ENCODE results near the gene CDH6.

The CDH6 gene

GRCh38 chr5:31271567-31271966, 78.1 kb downstream of the CDH6 start:
- no peak overlapping the region for H3K9ac ChIP-seq (ENCODE audit: low read depth, low read length, poor library complexity, severe bottlenecking)
- H3K4me2 ChIP-seq (ENCODE audit: low read depth, low read length, poor library complexity, severe bottlenecking): no peak overlapping the region
- H3K36me3 ChIP-seq (ENCODE audit: insufficient read depth, low read length): no peaks in the 10 kb centered on the region
- no peaks in the 10 kb centered on the region for H3K79me2 ChIP-seq (ENCODE audit: insufficient read depth, low read length)
- no peak overlapping the region for H3K4me3 ChIP-seq (ENCODE audit: low read length, poor library complexity, severe bottlenecking)
- H3K4me1 ChIP-seq (ENCODE audit: insufficient read depth, low read length, poor library complexity, severe bottlenecking): no peaks in the 10 kb centered on the region
- H3K9me2 ChIP-seq (replicated peaks; ENCODE audit: low read depth, low read length): no peaks in the 10 kb centered on the region
- no peaks in the 10 kb centered on the region for H4K20me1 ChIP-seq (ENCODE audit: insufficient read depth, low read length, poor library complexity, severe bottlenecking)
- H2AFZ ChIP-seq (ENCODE audit: low read length): no peak overlapping the region
- H3K27me3 ChIP-seq (ENCODE audit: insufficient read depth, low read length, poor library complexity, severe bottlenecking): no peaks in the 10 kb centered on the region
- H3F3A ChIP-seq (ENCODE audit: low read depth): no peaks in the 10 kb centered on the region
- TF ChIP-seq CTCF (conservative IDR thresholded peaks at IDR 0.05; ENCODE audit: low read length): no peak
- no peak for TF ChIP-seq EZH2phosphoT487 (IDR thresholded peaks at IDR 0.05; ENCODE audit: borderline replicate concordance)
- H3K9me3 ChIP-seq (ENCODE audit: insufficient read depth, low read depth, low read length): no peaks in the 10 kb centered on the region

- no peaks in the 10 kb centered on the region for H3K36me3 ChIP-seq (ENCODE audit: insufficient read depth, low read length)
- no peaks in the 10 kb centered on the region for H3K9me2 ChIP-seq (replicated peaks; ENCODE audit: low read depth, low read length)
- H3F3A ChIP-seq (ENCODE audit: low read depth): no peaks in the 10 kb centered on the region
- H4K20me1 ChIP-seq (ENCODE audit: insufficient read depth, low read length, poor library complexity, severe bottlenecking): no peaks in the 10 kb centered on the region
- no peaks in the 10 kb centered on the region for H3K79me2 ChIP-seq (ENCODE audit: insufficient read depth, low read length)
- H3K4me1 ChIP-seq (ENCODE audit: insufficient read depth, low read length, poor library complexity, severe bottlenecking): no peaks in the 10 kb centered on the region
- no peak overlapping the region for H2AFZ ChIP-seq (ENCODE audit: low read length)
- no peak overlapping the region for H3K9ac ChIP-seq (ENCODE audit: low read depth, low read length, poor library complexity, severe bottlenecking)
- H3K27me3 ChIP-seq (ENCODE audit: insufficient read depth, low read length, poor library complexity, severe bottlenecking): no peaks in the 10 kb centered on the region
- H3K4me2 ChIP-seq (ENCODE audit: low read depth, low read length, poor library complexity, severe bottlenecking): no peak overlapping the region
- no peak overlapping the region for H3K4me3 ChIP-seq (ENCODE audit: low read length, poor library complexity, severe bottlenecking)
- TF ChIP-seq EZH2phosphoT487 (IDR thresholded peaks at IDR 0.05; ENCODE audit: borderline replicate concordance): no peak
- no peaks in the 10 kb centered on the region for H3K9me3 ChIP-seq (ENCODE audit: insufficient read depth, low read depth, low read length)
Observed at GRCh38 chr5:31273161-31273560, 79.7 kb downstream of the CDH6 start.

- H3K4me2 ChIP-seq (ENCODE audit: low read depth, low read length, poor library complexity, severe bottlenecking): peak overlapping the region; percentile 11
- H3K9me2 ChIP-seq (replicated peaks; ENCODE audit: low read depth, low read length): no peaks in the 10 kb centered on the region
- TF ChIP-seq EZH2phosphoT487 (IDR thresholded peaks at IDR 0.05; ENCODE audit: borderline replicate concordance) (no peak), CTCF (conservative IDR thresholded peaks at IDR 0.05; ENCODE audit: low read length) (no peak)
- no peak overlapping the region for H3K9ac ChIP-seq (ENCODE audit: low read depth, low read length, poor library complexity, severe bottlenecking)
- H3K4me3 ChIP-seq (ENCODE audit: low read length, poor library complexity, severe bottlenecking): no peak overlapping the region
- H4K20me1 ChIP-seq (ENCODE audit: insufficient read depth, low read length, poor library complexity, severe bottlenecking): no peaks in the 10 kb centered on the region
- no peaks in the 10 kb centered on the region for H3K4me1 ChIP-seq (ENCODE audit: insufficient read depth, low read length, poor library complexity, severe bottlenecking)
- no peaks in the 10 kb centered on the region for H3F3A ChIP-seq (ENCODE audit: low read depth)
- peak overlapping the region; percentile 47; the same call in 1 of the 2 replicates for H2AFZ ChIP-seq (ENCODE audit: low read length)
- no peaks in the 10 kb centered on the region for H3K79me2 ChIP-seq (ENCODE audit: insufficient read depth, low read length)
- no peaks in the 10 kb centered on the region for H3K9me3 ChIP-seq (ENCODE audit: insufficient read depth, low read depth, low read length)
- H3K27me3 ChIP-seq (ENCODE audit: insufficient read depth, low read length, poor library complexity, severe bottlenecking): no peaks in the 10 kb centered on the region
- H3K36me3 ChIP-seq (ENCODE audit: insufficient read depth, low read length): no peaks in the 10 kb centered on the region
Observed at GRCh38 chr5:31273631-31274378, 80.3 kb downstream of the CDH6 start.

GRCh38 chr5:31280210-31280609, 86.7 kb downstream of the CDH6 start:
- Histone ChIP-seq H3K9me2 (replicated peaks; ENCODE audit: low read depth, low read length) (no peaks in the 10 kb centered on the region), H3F3A (ENCODE audit: low read depth) (no peaks in the 10 kb centered on the region), H3K4me2 (ENCODE audit: low read depth, low read length, poor library complexity, severe bottlenecking) (no peak overlapping the region), H3K4me3 (ENCODE audit: low read length, poor library complexity, severe bottlenecking) (no peak overlapping the region), H4K20me1 (ENCODE audit: insufficient read depth, low read length, poor library complexity, severe bottlenecking) (no peaks in the 10 kb centered on the region), H3K9ac (ENCODE audit: low read depth, low read length, poor library complexity, severe bottlenecking) (no peak overlapping the region), H3K9me3 (ENCODE audit: insufficient read depth, low read depth, low read length) (no peaks in the 10 kb centered on the region), H3K4me1 (ENCODE audit: insufficient read depth, low read length, poor library complexity, severe bottlenecking) (no peaks in the 10 kb centered on the region), H3K36me3 (ENCODE audit: insufficient read depth, low read length) (no peaks in the 10 kb centered on the region), H3K79me2 (ENCODE audit: insufficient read depth, low read length) (no peaks in the 10 kb centered on the region), H3K27me3 (ENCODE audit: insufficient read depth, low read length, poor library complexity, severe bottlenecking) (no peaks in the 10 kb centered on the region), H2AFZ (ENCODE audit: low read length) (no peak overlapping the region)
- TF ChIP-seq CTCF (conservative IDR thresholded peaks at IDR 0.05; ENCODE audit: low read length): no peak
- no peak for TF ChIP-seq EZH2phosphoT487 (IDR thresholded peaks at IDR 0.05; ENCODE audit: borderline replicate concordance)

Data from Loucy (cell line).